Measurements from ENCODE around the gene DLX6.

DLX6 gene

GRCh38 chr7:96998744-96999143 lies 6.6 kb upstream of the DLX6 start:
- H3K4me2 ChIP-seq (ENCODE audit: low read length), result no peak overlapping the region
- H3K79me2 ChIP-seq (ENCODE audit: low read length), result no peaks in the 10 kb centered on the region
- H3K9ac ChIP-seq (ENCODE audit: low read length), result no peak overlapping the region
- no peaks in the 10 kb centered on the region for H3K4me1 ChIP-seq (ENCODE audit: low read length)
- H3K4me3 ChIP-seq (ENCODE audit: low read length), result no peak overlapping the region
- TF ChIP-seq CTCF (IDR thresholded peaks at IDR 0.05; ENCODE audit: low read depth, low read length) (no peak), EZH2phosphoT487 (IDR thresholded peaks at IDR 0.05; ENCODE audit: low read depth) (no peak)
- no peak overlapping the region for H2AFZ ChIP-seq (ENCODE audit: low read depth, low read length)
- H3K36me3 ChIP-seq (replicated peaks; ENCODE audit: low read depth, low read length), result no peaks in the 10 kb centered on the region
- H3K9me3 ChIP-seq (ENCODE audit: insufficient read depth, low read length), result no peaks in the 10 kb centered on the region
- H3K27ac ChIP-seq (ENCODE audit: low read length), result no peak overlapping the region
- peaks cover 4% of the 10 kb centered on the region; the same call in 1 of the 2 replicates for H3K27me3 ChIP-seq (ENCODE audit: low read depth, low read length)
- no peaks in the 10 kb centered on the region for H4K20me1 ChIP-seq (ENCODE audit: insufficient read depth, low read length)

- no peak overlapping the region for H3K4me3 ChIP-seq (ENCODE audit: low read length)
- H3K27ac ChIP-seq (ENCODE audit: low read length), result no peak overlapping the region
- H4K20me1 ChIP-seq (ENCODE audit: insufficient read depth, low read length), result no peaks in the 10 kb centered on the region
- peaks cover 4% of the 10 kb centered on the region; the same call in 1 of the 2 replicates for H3K27me3 ChIP-seq (ENCODE audit: low read depth, low read length)
- no peak for TF ChIP-seq EZH2phosphoT487 (IDR thresholded peaks at IDR 0.05; ENCODE audit: low read depth)
- TF ChIP-seq CTCF (IDR thresholded peaks at IDR 0.05; ENCODE audit: low read depth, low read length), result no peak
- no peak overlapping the region for H3K9ac ChIP-seq (ENCODE audit: low read length)
- no peaks in the 10 kb centered on the region for H3K36me3 ChIP-seq (replicated peaks; ENCODE audit: low read depth, low read length)
- H3K79me2 ChIP-seq (ENCODE audit: low read length), result no peaks in the 10 kb centered on the region
- no peaks in the 10 kb centered on the region for H3K9me3 ChIP-seq (ENCODE audit: insufficient read depth, low read length)
- H3K4me2 ChIP-seq (ENCODE audit: low read length), result no peak overlapping the region
- no peaks in the 10 kb centered on the region for H3K4me1 ChIP-seq (ENCODE audit: low read length)
- H2AFZ ChIP-seq (ENCODE audit: low read depth, low read length), result no peak overlapping the region
These were observed 4.1 kb upstream of the DLX6 start for GRCh38 chr7:97001221-97001620.

GRCh38 chr7:97001656-97002554 lies 3.4 kb upstream of the DLX6 start:
- no peaks in the 10 kb centered on the region for H3K4me1 ChIP-seq (ENCODE audit: low read length)
- no peaks in the 10 kb centered on the region for H3K36me3 ChIP-seq (replicated peaks; ENCODE audit: low read depth, low read length)
- no peak overlapping the region for H3K9ac ChIP-seq (ENCODE audit: low read length)
- no peak overlapping the region for H3K27ac ChIP-seq (ENCODE audit: low read length)
- TF ChIP-seq EZH2phosphoT487 (IDR thresholded peaks at IDR 0.05; ENCODE audit: low read depth), result no peak
- no peak for TF ChIP-seq CTCF (IDR thresholded peaks at IDR 0.05; ENCODE audit: low read depth, low read length)
- peaks cover 4% of the 10 kb centered on the region; the same call in 1 of the 2 replicates for H3K27me3 ChIP-seq (ENCODE audit: low read depth, low read length)
- no peaks in the 10 kb centered on the region for H3K79me2 ChIP-seq (ENCODE audit: low read length)
- H3K9me3 ChIP-seq (ENCODE audit: insufficient read depth, low read length), result no peaks in the 10 kb centered on the region
- H3K4me2 ChIP-seq (ENCODE audit: low read length), result no peak overlapping the region
- no peak overlapping the region for H2AFZ ChIP-seq (ENCODE audit: low read depth, low read length)
- H4K20me1 ChIP-seq (ENCODE audit: insufficient read depth, low read length), result no peaks in the 10 kb centered on the region
- H3K4me3 ChIP-seq (ENCODE audit: low read length), result no peak overlapping the region

GRCh38 chr7:97002555-97003261 lies 2.6 kb upstream of the DLX6 start:
- H3K9me3 ChIP-seq (ENCODE audit: insufficient read depth, low read length), result no peaks in the 10 kb centered on the region
- H3K4me1 ChIP-seq (ENCODE audit: low read length), result no peaks in the 10 kb centered on the region
- H3K4me2 ChIP-seq (ENCODE audit: low read length), result no peak overlapping the region
- H3K27me3 ChIP-seq (ENCODE audit: low read depth, low read length), result peaks cover 4% of the 10 kb centered on the region; the same call in 1 of the 2 replicates
- H4K20me1 ChIP-seq (ENCODE audit: insufficient read depth, low read length), result no peaks in the 10 kb centered on the region
- no peak overlapping the region for H2AFZ ChIP-seq (ENCODE audit: low read depth, low read length)
- H3K79me2 ChIP-seq (ENCODE audit: low read length), result no peaks in the 10 kb centered on the region
- no peak overlapping the region for H3K27ac ChIP-seq (ENCODE audit: low read length)
- no peaks in the 10 kb centered on the region for H3K36me3 ChIP-seq (replicated peaks; ENCODE audit: low read depth, low read length)
- no peak for TF ChIP-seq CTCF (IDR thresholded peaks at IDR 0.05; ENCODE audit: low read depth, low read length)
- TF ChIP-seq EZH2phosphoT487 (IDR thresholded peaks at IDR 0.05; ENCODE audit: low read depth), result no peak
- H3K4me3 ChIP-seq (ENCODE audit: low read length), result no peak overlapping the region
- H3K9ac ChIP-seq (ENCODE audit: low read length), result no peak overlapping the region

Data from OCI-LY3 (cell line).